ENCODE measurements around the gene TNFRSF1B. TPM values are rescaled to one million over a fixed set of nuclear protein-coding genes. Genes with fewer than 3 reads are reported as not detected.
"Not testable (repeated sequence)": the region's sequence is repeated elsewhere in the genome, so short reads cannot be mapped to it uniquely, and the experiment has no call there.

TNFRSF1B gene
- polyA plus RNA-seq, 3 donors: 4.8 to 9.3 (median 6.9) TPM

- DNase-seq (ENCODE audit: extremely low read depth in 1 of 11, low read depth in 9 of 11, low spot score in 4 of 11): no peak
Observed at GRCh38 chr1:12202190-12202497, 35.4 kb downstream of the TNFRSF1B start.

- DNase-seq (ENCODE audit: extremely low read depth in 1 of 11, low read depth in 9 of 11, low spot score in 4 of 11): no peak
Observed at GRCh38 chr1:12202577-12202976, 35.8 kb downstream of the TNFRSF1B start.

- no peak for DNase-seq (ENCODE audit: extremely low read depth in 1 of 11, low read depth in 9 of 11, low spot score in 4 of 11)
Observed at GRCh38 chr1:12203216-12204007, 36.6 kb downstream of the TNFRSF1B start.

- DNase-seq (ENCODE audit: extremely low read depth in 1 of 11, low read depth in 9 of 11, low spot score in 4 of 11): no peak
Observed at GRCh38 chr1:12204140-12204539, 37.3 kb downstream of the TNFRSF1B start.

GRCh38 chr1:12204754-12205658 lies 38.2 kb downstream of the TNFRSF1B start:
- DNase-seq (ENCODE audit: extremely low read depth in 1 of 11, low read depth in 9 of 11, low spot score in 4 of 11): no peak

GRCh38 chr1:12206238-12206637 lies 39.4 kb downstream of the TNFRSF1B start:
- no peak for DNase-seq (ENCODE audit: extremely low read depth in 1 of 11, low read depth in 9 of 11, low spot score in 4 of 11)

- no peak for DNase-seq (ENCODE audit: extremely low read depth in 1 of 11, low read depth in 9 of 11, low spot score in 4 of 11)
Observed at GRCh38 chr1:12206792-12207424, 40.1 kb downstream of the TNFRSF1B start.

GRCh38 chr1:12208271-12208670 lies 41.5 kb downstream of the TNFRSF1B start:
- DNase-seq (ENCODE audit: extremely low read depth in 1 of 11, low read depth in 9 of 11, low spot score in 4 of 11): no peak

GRCh38 chr1:12208764-12209494 lies 42.1 kb downstream of the TNFRSF1B start:
- peak; percentile 60 to 89 (median 77) for DNase-seq (ENCODE audit: extremely low read depth in 1 of 11, low read depth in 9 of 11, low spot score in 4 of 11)

- no peak for DNase-seq (ENCODE audit: extremely low read depth in 1 of 11, low read depth in 9 of 11, low spot score in 4 of 11)
Observed at GRCh38 chr1:12209495-12209832, 42.7 kb downstream of the TNFRSF1B start.

GRCh38 chr1:12215118-12215961 lies 48.5 kb downstream of the TNFRSF1B start:
- no peak for DNase-seq (ENCODE audit: extremely low read depth in 1 of 11, low read depth in 9 of 11, low spot score in 4 of 11)

- DNase-seq (ENCODE audit: extremely low read depth in 1 of 11, low read depth in 9 of 11, low spot score in 4 of 11): no peak
Observed at GRCh38 chr1:12219800-12220199, 53.0 kb downstream of the TNFRSF1B start.

- DNase-seq (ENCODE audit: extremely low read depth in 1 of 11, low read depth in 9 of 11, low spot score in 4 of 11): no peak
Observed at GRCh38 chr1:12220890-12221289, 54.1 kb downstream of the TNFRSF1B start.

- DNase-seq (ENCODE audit: extremely low read depth in 1 of 11, low read depth in 9 of 11, low spot score in 4 of 11): not testable (repeated sequence)
Observed at GRCh38 chr1:12222700-12223099, 55.9 kb downstream of the TNFRSF1B start.

- DNase-seq (ENCODE audit: extremely low read depth in 1 of 11, low read depth in 9 of 11, low spot score in 4 of 11): not testable (repeated sequence)
Observed at GRCh38 chr1:12224092-12224491, 57.3 kb downstream of the TNFRSF1B start.

- no peak for DNase-seq (ENCODE audit: extremely low read depth in 1 of 11, low read depth in 9 of 11, low spot score in 4 of 11)
Observed at GRCh38 chr1:12228979-12229378, 62.2 kb downstream of the TNFRSF1B start.

- DNase-seq (ENCODE audit: extremely low read depth in 1 of 11, low read depth in 9 of 11, low spot score in 4 of 11): no peak
Observed at GRCh38 chr1:12229386-12229834, 62.6 kb downstream of the TNFRSF1B start.

- DNase-seq (ENCODE audit: extremely low read depth in 1 of 11, low read depth in 9 of 11, low spot score in 4 of 11): peak; percentile 47 to 81 (median 71)
Observed at GRCh38 chr1:12229835-12230548, 63.2 kb downstream of the TNFRSF1B start, which contains the start of gene VPS13D. Gene VPS13D, plus strand, starts transcription at chr1:12230030. Its CDS starts 4,237 bp downstream, at chr1:12234267.
